ENCODE measurements around the gene NHLRC4. TPM values are rescaled to one million over a fixed set of nuclear protein-coding genes. Genes with fewer than 3 reads are reported as not detected.

NHLRC4 gene
- total and polyA plus RNA-seq, 9 of the 15 experiments (the other 6 are each of a cell fraction or from before 2014, with no cell fraction given) = 0.24 to 3.7 (median 1.3) TPM; not detected in 2

DNA sequence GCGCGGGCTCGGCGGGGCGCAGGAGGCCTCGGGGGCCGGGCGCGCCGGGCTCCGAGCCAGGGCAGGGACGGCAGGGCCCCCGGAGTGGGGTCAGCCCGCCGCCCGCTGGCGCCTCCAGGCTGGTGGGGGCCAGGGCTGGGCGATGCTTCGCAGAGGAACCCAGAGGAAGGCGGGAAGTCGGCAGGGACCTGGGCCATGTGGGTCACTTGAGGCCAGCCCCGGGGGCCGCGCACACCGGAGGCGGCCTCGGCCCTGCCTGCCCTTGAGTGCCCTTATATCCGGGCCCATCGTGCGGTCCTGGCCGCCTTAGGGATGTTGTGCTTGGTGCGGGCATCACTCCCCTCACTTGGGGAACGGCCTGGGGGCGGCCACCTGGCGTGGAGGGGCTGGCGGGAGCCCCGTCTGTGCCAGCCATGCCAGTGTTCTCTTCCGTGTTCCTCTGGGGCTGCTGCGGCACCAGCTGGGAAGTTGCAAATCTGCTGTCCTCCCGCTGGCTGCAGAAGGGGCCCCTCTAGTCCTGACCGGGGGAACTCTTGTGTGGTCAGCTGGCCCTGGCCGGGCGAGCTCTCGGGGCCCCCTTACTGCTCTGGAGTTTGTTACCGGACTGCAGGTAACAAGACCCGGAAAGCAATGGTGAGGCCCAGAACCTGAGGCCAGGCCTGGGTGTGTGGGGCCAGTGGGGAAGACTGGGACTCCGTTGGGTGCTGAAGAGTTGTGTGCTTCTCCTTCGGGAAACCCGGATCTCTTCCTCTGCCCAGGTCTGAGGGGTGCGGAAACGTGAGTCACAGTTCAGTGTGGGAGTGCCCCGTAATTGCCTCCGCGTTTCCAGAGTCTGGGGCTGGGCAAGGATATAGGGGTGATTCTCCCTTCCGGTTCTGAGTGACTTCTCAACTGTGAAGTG is 38.4 kb upstream of the NHLRC4 start (continued):
- TF ChIP-seq TAF15 (IDR thresholded peaks at IDR 0.05; ENCODE audit: low read depth, low read length) (no peak), MAFG (tag; conservative IDR thresholded peaks at IDR 0.05) (no peak), ZNF551 (CRISPR knock-in tag; IDR thresholded peaks at IDR 0.05) (no peak), ZKSCAN8 (CRISPR knock-in tag; IDR thresholded peaks at IDR 0.05) (no peak), SOX6 (IDR thresholded peaks at IDR 0.05) (no peak), JUNB (CRISPR knock-in tag; conservative IDR thresholded peaks at IDR 0.05) (no peak), ESRRA (IDR thresholded peaks at IDR 0.05; ENCODE audit: borderline replicate concordance, low read depth) (peak; percentile 59; the same call in 1 of the 2 replicates), POLR2AphosphoS2 (IDR thresholded peaks at IDR 0.05; ENCODE audit: low read length) (no peak), DIDO1 (tag; IDR thresholded peaks at IDR 0.05; ENCODE audit: low read depth) (no peak), KDM4B (IDR thresholded peaks at IDR 0.05; ENCODE audit: borderline replicate concordance in 2 of 2, low read depth in 1 of 2) (no peak), RFX1 (IDR thresholded peaks at IDR 0.05) (no peak), E2F3 (CRISPR knock-in tag; IDR thresholded peaks at IDR 0.05) (peak; percentile 39; the same call in 1 of the 2 replicates), NCOA6 (IDR thresholded peaks at IDR 0.05) (no peak), IRF2 (CRISPR knock-in tag; IDR thresholded peaks at IDR 0.05) (no peak), BMI1 (IDR thresholded peaks at IDR 0.05; ENCODE audit: low read length) (no peak)
- TF ChIP-seq, protein P1, sequence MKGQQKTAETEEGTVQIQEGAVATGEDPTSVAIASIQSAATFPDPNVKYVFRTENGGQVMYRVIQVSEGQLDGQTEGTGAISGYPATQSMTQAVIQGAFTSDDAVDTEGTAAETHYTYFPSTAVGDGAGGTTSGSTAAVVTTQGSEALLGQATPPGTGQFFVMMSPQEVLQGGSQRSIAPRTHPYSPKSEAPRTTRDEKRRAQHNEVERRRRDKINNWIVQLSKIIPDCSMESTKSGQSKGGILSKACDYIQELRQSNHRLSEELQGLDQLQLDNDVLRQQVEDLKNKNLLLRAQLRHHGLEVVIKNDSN (CRISPR knock-in tag; IDR thresholded peaks at IDR 0.05) = no peak
- TF ChIP-seq, protein P2, sequence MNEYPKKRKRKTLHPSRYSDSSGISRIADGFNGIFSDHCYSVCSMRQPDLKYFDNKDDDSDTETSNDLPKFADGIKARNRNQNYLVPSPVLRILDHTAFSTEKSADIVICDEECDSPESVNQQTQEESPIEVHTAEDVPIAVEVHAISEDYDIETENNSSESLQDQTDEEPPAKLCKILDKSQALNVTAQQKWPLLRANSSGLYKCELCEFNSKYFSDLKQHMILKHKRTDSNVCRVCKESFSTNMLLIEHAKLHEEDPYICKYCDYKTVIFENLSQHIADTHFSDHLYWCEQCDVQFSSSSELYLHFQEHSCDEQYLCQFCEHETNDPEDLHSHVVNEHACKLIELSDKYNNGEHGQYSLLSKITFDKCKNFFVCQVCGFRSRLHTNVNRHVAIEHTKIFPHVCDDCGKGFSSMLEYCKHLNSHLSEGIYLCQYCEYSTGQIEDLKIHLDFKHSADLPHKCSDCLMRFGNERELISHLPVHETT (CRISPR knock-in tag; conservative IDR thresholded peaks at IDR 0.05 in 1 of 2, IDR thresholded peaks at IDR 0.05 in 1 of 2) = no peak
- TF ChIP-seq, protein P3, sequence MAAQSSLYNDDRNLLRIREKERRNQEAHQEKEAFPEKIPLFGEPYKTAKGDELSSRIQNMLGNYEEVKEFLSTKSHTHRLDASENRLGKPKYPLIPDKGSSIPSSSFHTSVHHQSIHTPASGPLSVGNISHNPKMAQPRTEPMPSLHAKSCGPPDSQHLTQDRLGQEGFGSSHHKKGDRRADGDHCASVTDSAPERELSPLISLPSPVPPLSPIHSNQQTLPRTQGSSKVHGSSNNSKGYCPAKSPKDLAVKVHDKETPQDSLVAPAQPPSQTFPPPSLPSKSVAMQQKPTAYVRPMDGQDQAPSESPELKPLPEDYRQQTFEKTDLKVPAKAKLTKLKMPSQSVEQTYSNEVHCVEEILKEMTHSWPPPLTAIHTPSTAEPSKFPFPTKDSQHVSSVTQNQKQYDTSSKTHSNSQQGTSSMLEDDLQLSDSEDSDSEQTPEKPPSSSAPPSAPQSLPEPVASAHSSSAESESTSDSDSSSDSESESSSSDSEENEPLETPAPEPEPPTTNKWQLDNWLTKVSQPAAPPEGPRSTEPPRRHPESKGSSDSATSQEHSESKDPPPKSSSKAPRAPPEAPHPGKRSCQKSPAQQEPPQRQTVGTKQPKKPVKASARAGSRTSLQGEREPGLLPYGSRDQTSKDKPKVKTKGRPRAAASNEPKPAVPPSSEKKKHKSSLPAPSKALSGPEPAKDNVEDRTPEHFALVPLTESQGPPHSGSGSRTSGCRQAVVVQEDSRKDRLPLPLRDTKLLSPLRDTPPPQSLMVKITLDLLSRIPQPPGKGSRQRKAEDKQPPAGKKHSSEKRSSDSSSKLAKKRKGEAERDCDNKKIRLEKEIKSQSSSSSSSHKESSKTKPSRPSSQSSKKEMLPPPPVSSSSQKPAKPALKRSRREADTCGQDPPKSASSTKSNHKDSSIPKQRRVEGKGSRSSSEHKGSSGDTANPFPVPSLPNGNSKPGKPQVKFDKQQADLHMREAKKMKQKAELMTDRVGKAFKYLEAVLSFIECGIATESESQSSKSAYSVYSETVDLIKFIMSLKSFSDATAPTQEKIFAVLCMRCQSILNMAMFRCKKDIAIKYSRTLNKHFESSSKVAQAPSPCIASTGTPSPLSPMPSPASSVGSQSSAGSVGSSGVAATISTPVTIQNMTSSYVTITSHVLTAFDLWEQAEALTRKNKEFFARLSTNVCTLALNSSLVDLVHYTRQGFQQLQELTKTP (IDR thresholded peaks at IDR 0.05; ENCODE audit: low read depth in 1 of 2, partially characterized antibody in 2 of 2) = peak in 1 of 2 experiments; percentile 25
